Sigmoid colon (tissue), 4 donors: ENCODE results near the gene KSR1.

Source experiments
- CTCF ChIP-seq, 4 experiments: fragments of 450-650 bp in 3 of 4; fragments of 200-600 bp in 1 of 4; IDR thresholded peaks; one replicate each; pipeline ENCODE4 v1.5.1; 2016 to 2019; ENCODE audit warnings: antibody characterized with exemption in 4 of 4, mild to moderate bottlenecking in 3 of 4, moderate library complexity in 2 of 4
- EP300 ChIP-seq, 4 donors: sonication (generic); formaldehyde crosslinking; IDR thresholded peaks; one replicate each; pipeline ENCODE4 v1.6.1; 2017; ENCODE audit warnings: antibody characterized with exemption in 4 of 4
- POLR2A ChIP-seq, 2 donors: fragments of 450-650 bp; IDR thresholded peaks; one replicate each; pipeline ENCODE4 v1.6.1; 2016; ENCODE audit warnings: antibody characterized with exemption in 2 of 2, mild to moderate bottlenecking in 2 of 2, moderate library complexity in 2 of 2

GRCh38 chr17:27462149-27462548 lies 5.9 kb downstream of the KSR1 start:
- TF ChIP-seq CTCF (IDR thresholded peaks at IDR 0.05) = no peak
- no peak for TF ChIP-seq POLR2A (IDR thresholded peaks at IDR 0.05)
- TF ChIP-seq EP300 (IDR thresholded peaks at IDR 0.05) = no peak
